ENCODE measurements around the gene NAA10.
"Not testable (repeated sequence)": the region's sequence is repeated elsewhere in the genome, so short reads cannot be mapped to it uniquely, and the experiment has no call there.

The NAA10 gene

DNA sequence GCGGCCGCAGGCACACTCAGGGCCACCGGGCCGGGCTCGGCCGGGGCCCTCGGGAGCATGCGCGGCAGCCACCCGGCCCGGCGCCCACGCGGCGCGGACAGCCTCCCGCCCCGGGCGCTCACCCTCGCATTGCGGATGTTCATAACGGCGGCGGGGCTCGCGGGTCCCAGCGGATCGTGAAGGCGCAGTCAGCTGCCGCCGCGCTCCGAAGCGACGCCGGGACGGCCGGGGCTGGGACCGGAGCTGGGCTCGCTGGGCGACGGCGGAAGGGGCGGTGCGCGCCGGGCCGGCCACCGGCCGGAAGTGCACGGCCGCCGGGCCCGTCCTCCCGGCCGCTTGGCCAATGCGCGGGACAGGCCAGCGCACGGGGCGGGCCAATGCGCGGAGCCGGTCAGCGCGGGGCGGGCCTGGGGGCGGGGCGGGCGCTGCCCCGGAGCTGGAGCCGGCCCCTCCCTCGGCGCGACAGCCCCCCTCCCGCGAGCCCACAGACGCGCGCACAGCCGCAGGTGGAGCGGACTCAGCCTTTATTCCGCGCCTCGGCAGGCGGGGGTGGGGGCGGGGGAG is at the start of gene NAA10:
TSS of gene NAA10 (minus strand) at position 276 of the 564 bp plus-strand sequence. CDS start at position 143, 133 bp downstream.
- DNase-seq: peak; percentile 67 to 77

DNA sequence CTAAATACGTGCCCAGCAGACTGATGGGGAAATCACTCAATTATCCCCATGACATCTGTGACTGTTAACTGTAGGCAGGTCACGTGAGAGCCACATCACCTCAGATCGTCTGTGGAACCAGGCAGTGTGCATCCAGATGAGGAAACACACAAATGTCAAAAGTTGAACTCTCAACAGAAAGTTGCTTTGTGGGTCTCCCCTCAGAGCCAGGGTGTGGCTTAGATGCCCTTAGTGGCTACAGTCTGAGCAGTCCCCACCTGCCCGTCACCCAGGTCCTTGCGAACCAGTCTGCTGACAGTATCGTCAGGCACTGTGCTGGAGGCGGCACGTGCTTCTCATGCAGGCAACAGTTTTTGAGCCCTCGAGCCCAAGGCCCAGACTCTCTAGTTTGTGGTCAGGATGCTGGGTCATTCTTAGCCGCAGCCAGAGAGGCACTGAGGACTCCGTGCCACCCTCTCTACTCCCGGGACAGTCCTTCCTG is 48.5 kb upstream of the NAA10 start:
- DNase-seq: no peak

DNA sequence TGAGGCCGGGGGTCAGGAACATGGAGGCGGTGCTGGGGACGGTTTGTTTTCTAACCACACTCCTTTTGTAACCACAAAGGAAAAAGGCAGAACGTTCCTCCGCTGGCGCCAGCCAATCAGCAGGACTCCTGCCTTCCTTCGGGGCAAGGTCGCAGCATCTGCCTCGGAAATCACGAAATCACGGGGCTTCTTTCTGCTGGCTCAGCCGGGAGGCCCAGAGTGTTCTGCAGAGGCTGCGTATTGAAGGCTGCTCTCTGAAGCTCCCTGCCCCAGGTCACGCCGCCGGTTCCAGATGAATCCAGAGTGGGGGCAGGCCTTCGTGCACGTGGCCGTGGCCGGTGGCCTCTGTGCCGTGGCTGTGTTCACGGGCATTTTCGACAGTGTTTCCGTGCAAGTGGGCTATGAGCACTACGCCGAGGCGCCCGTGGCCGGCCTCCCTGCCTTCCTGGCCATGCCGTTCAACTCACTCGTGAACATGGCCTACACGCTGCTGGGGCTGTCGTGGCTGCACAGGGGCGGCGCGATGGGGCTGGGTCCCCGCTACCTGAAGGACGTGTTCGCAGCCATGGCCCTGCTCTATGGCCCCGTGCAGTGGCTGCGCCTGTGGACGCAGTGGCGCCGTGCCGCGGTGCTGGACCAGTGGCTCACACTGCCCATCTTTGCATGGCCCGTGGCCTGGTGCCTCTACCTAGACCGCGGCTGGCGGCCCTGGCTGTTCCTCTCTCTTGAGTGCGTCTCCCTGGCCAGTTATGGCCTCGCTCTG is 47.1 kb upstream of the NAA10 start:
- no peak for DNase-seq

- DNase-seq: no peak
Observed at GRCh38 chrX:153981231-153981630, 46.4 kb upstream of the NAA10 start.

- not testable (repeated sequence) for DNase-seq
Observed at GRCh38 chrX:153980394-153980793, 45.6 kb upstream of the NAA10 start.

DNA sequence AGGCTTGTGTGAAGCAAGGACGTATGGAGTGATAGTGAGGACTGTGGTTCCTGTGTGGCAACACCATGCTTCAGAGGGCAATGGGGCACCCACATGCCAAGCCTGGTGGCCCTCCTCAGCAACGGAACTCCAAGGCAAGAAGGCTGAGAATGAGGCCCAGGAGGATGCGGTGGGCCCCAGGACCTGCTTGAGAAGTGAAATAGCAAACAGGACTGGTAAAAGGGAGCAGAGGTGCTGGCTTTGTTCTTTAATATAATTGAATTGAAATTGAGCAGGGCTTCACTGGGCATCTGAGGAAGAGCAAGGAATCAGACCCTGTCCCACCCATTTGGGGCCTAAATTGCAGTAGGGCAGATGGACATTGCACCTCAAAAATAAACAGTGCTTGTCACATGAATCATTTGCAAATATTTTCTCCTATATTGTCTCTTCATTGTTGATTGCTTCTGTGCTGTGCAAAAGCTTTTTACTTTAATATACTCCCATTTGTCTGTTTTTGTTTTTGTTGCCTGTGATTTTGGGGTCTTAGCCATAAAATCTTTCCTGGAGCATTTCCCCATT is 40.0 kb upstream of the NAA10 start:
- no peak for DNase-seq

DNA sequence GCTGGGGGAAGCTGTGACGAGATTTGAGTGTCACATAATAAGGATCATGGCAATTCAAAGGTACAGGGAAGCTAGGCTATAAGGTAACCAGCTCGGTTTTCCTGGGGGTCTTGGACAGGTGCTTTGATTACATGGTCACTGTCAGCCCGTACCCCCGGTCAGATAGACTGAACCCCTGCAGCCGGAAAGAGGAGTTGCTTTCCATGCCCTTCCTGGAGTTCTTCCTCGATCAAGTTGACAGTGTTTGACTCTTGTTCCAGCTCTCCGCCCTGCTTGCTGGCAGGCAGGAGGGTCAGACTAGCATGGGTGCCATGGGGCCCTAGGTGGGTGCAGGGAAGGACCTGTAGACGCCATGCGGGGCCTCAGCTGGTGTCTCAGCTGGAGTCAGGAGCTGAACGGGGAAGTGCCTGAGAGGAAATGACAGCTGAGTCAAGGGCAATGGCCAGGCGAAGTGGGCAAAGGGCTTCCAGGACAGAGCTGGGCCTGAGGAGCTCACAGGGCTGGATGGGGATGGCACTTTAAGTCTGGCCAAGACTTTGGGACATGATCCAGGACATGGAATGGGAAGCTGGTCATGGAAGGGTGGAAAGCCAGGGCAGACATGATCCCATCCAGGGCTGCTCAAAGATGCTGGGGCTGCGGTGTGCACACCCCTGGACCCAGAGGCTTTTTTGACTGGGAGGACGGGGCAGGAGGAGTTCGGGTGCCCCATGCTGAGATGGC is 39.3 kb upstream of the NAA10 start:
- DNase-seq: no peak

- DNase-seq: no peak
Observed at GRCh38 chrX:153973127-153974002, 38.5 kb upstream of the NAA10 start.

DNA sequence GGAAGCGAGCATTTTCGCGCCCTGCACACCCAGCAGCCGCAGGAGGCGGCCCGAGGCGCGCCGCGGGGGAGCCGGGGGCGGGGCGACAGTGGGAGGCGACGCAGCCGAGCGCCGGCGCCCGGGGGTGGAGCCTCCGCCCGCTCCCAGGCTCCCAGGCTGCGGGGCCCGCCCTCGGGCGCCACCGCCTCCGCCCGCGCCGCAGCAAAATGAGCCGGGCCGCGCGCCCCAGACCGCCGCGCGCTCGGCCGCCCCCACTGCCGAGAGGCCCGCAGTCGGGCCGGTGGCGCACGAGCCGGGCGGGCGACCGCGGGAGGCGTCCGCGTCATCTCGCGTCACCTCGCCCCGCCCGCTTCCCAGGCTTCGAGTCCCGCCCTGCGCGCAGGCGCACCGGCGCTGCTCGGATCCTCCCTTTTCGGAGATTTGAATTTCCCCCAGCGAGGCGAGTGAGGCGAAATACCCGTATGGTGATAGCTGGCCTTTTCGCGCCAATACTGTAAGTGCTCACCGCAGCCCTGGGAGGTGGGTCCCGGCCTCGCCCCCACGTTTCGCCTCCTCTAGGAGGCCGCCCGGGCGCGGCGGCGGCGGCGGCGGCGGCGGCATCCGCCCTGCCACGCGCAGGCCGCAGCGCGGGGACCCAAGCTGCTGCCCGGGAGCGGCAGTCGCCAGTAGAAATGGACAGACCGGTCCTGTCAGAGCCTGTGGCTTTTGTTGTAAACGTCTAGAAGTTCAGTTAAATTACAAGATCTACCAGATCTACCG is 37.7 kb upstream of the NAA10 start, which contains the start of gene TMEM187:
TSS of gene TMEM187 (plus strand) at position 387 of the 759 bp plus-strand sequence. CDS start 9,309 bp downstream, outside the sequence.
- DNase-seq: peak; percentile 92 to 96

GRCh38 chrX:153971450-153972367 is 36.9 kb upstream of the NAA10 start, which contains the start of gene HCFC1:
HCFC1 (minus strand) TSS chrX:153971818; CDS start chrX:153970840, 978 bp downstream.
- peak; percentile 94 to 97 for DNase-seq

DNA sequence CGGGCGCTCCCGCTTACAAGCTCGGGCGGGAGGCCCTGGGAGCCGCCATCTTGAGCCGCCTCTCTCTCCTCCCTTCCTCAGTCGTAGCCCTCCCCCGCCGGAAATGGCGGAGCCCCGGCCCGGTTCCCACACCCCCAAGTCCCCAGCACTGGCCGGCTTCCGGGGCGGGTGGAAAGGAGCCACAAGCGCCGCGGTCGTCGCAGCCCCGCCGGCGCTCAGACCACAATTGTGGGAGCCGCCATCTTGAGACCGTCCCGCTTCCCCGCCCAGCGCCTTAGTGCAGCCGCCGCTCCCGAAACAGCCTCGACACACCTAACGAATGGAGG is 36.2 kb upstream of the NAA10 start:
- DNase-seq: peak; percentile 74 to 88

GRCh38 chrX:153970357-153971123 is 35.7 kb upstream of the NAA10 start:
- DNase-seq: peak; percentile 61 to 71

GRCh38 chrX:153969904-153970356 is 35.1 kb upstream of the NAA10 start:
- DNase-seq: no peak

DNA sequence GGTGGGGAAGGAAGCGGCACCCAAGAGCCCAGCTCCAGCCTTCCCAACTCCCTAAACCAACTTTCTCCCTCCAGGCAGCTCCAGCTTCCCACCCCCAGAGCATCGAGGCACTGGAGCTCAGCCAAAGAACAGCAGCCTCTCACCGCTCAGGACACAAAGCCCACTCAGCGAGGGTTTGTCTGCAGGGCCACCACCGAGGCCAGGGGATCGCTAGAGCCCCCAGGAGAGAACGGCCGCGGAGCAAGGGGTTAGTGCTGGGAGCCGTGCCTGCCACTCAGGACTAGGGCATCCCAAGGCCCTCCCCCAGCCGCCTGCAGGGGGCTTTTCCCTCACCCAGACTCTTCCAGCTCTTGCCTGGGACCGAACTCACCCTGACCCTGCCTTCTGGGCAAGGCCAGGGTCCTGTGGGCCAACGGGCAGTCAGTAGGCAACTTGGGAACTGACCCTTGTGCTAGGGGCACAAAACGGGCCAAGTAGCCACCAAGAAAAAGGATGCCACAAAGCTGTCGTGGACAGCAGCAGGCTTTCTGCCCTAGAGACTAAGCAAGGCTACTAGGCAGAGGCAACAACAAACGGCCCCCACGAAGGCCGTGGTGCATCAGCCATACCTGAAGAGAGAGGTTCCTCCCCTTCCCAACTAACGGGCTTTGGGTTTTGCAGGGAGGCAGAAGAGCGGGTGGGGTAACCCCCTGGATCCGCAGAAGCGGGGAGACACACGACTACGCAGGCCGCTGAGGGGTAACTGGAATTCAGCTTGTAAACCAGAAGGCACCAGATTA is 34.5 kb upstream of the NAA10 start:
- no peak for DNase-seq

DNA sequence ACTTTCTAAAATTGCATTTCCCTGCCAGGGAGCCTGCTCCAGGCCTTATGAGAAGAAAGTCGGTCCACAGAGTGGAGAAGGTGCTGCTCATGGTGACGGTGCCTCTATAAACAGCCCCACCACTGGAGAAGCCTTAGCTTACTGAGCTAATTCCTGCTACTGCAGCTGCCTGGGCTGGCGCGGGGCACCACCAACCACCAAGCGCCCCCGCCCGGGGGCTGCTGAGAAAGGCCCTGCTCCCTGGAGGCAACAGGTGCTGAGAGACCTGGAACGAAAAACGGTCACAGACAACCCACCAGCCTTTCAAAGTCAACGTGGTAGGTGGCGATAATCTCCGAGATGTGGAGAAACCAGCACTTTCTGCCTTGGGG is 33.9 kb upstream of the NAA10 start:
- DNase-seq: peak in 1 of 2 experiments; percentile 48

- no peak for DNase-seq
Observed at GRCh38 chrX:153968255-153968654, 33.4 kb upstream of the NAA10 start.

DNA sequence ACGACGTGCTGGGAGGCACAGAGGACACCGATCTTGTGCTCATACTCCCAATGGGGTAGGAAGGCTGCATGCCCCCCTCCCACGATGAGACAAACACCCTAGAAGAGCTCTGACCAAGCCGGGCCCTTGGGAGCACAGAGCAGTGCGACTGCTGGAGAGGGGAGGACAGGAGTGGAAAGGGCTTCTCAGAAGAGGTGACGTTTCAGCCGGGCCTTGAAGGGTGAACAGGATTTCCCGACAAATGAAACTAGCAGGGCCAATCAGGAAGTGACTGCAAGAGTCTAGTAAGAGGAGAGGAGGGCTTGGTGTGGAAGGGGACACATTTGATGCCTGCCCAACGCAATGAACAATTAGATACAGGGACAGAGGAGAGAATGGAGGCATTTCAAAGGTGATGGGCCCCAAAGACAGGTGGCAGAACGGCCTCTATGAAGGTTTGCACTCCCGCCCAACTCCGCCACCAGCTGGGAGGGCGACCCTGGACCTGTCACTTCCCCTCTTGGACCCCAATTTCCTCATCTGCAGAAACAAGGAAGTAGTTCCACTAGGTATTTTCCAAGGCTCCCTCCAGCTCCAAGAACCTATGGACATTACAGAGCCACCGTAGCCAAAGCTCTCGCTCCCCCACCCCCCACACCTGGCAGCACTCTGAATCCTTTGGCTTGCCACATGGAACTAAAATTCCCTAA is 32.8 kb upstream of the NAA10 start:
- no peak for DNase-seq

Data from NCI-H524 (cell line).